H9 (cell line): ENCODE results near the gene SLC12A4. TPM values are rescaled to one million over a fixed set of nuclear protein-coding genes. Genes with fewer than 3 reads are reported as not detected.
A peak's percentile ranks its signal among the peaks of the same experiment; 100 is the strongest.

Experiments
- DNase-seq: peaks from one replicate; pipeline ENCODE4 v3.0.0-alpha.2; 2017
- H2AFZ ChIP-seq: one replicate; pipeline ENCODE4 v1.6.1; 2013; ENCODE audit warnings: mild to moderate bottlenecking, low read length, control low read depth, moderate library complexity
- H2AK5ac ChIP-seq: 2 replicates; pipeline ENCODE4 v1.6.1; 2013; ENCODE audit warnings: low read length, control low read depth, mixed read lengths; ENCODE audit not compliant: insufficient read length
- H2BK120ac ChIP-seq: one replicate; pipeline ENCODE4 v1.6.1; 2013; ENCODE audit warnings: low read depth, mild to moderate bottlenecking, low read length, control low read depth, inconsistent platforms; ENCODE audit not compliant: poor library complexity, severe bottlenecking
- H2BK12ac ChIP-seq: 2 replicates; pipeline ENCODE4 v1.6.1; 2013; ENCODE audit warnings: low read length, control low read depth, mixed read lengths, low read depth; ENCODE audit not compliant: insufficient read length
- H2BK15ac ChIP-seq: 2 replicates; pipeline ENCODE4 v1.6.1; 2013; ENCODE audit warnings: low read depth, low read length, control low read depth
- H2BK20ac ChIP-seq: one replicate; pipeline ENCODE4 v1.6.1; 2013; ENCODE audit warnings: low read depth, mild to moderate bottlenecking, low read length, control low read depth, inconsistent platforms; ENCODE audit not compliant: poor library complexity, severe bottlenecking
- H2BK5ac ChIP-seq: 2 replicates; pipeline ENCODE4 v1.6.1; 2013; ENCODE audit warnings: low read length, control low read depth, mixed read lengths; ENCODE audit not compliant: insufficient read length
- H3K14ac ChIP-seq: 2 replicates; pipeline ENCODE4 v1.6.1; 2013; ENCODE audit warnings: low read length, control low read depth; ENCODE audit not compliant: insufficient read depth
- H3K18ac ChIP-seq: 2 replicates; pipeline ENCODE4 v1.6.1; 2013; ENCODE audit warnings: low read depth, mild to moderate bottlenecking, mixed read lengths, low read length, control low read depth; ENCODE audit not compliant: insufficient read length
- H3K23ac ChIP-seq: 2 replicates; pipeline ENCODE4 v1.6.1; 2013; ENCODE audit warnings: low read length, control low read depth, mixed read lengths, low read depth; ENCODE audit not compliant: insufficient read length
- H3K23me2 ChIP-seq: 2 replicates; pipeline ENCODE4 v1.6.1; 2013; ENCODE audit warnings: low read depth, mild to moderate bottlenecking, mixed read lengths, low read length, control low read depth; ENCODE audit not compliant: insufficient read length, poor library complexity, severe bottlenecking
- H3K27ac ChIP-seq: 2 replicates; pipeline ENCODE4 v1.5.1; 2013; ENCODE audit warnings: low read length, control low read depth, mixed read lengths, low read depth; ENCODE audit not compliant: insufficient read length
- H3K27me3 ChIP-seq: 2 replicates; pipeline ENCODE4 v1.6.1; 2013; ENCODE audit warnings: low read length, control low read depth, inconsistent platforms; ENCODE audit not compliant: insufficient read depth
- H3K4ac ChIP-seq: 2 replicates; pipeline ENCODE4 v1.6.1; 2013; ENCODE audit warnings: low read depth, mild to moderate bottlenecking, control low read depth, inconsistent platforms, low read length, moderate library complexity
- H3K4me1 ChIP-seq: 2 replicates; pipeline ENCODE4 v1.6.1; 2013; ENCODE audit warnings: low read length, control low read depth, inconsistent platforms; ENCODE audit not compliant: insufficient read depth
- H3K4me2 ChIP-seq: 2 replicates; pipeline ENCODE4 v1.6.1; 2013; ENCODE audit warnings: low read length, control low read depth, mixed read lengths; ENCODE audit not compliant: insufficient read length, insufficient read depth
- H3K56ac ChIP-seq: 2 replicates; pipeline ENCODE4 v1.6.1; 2013; ENCODE audit warnings: low read depth, mild to moderate bottlenecking, mixed read lengths, low read length, control low read depth; ENCODE audit not compliant: insufficient read length
- H3K79me1 ChIP-seq: 2 replicates; pipeline ENCODE4 v1.6.1; 2013; ENCODE audit warnings: low read depth, mild to moderate bottlenecking, moderate library complexity, low read length, control low read depth, inconsistent platforms; ENCODE audit not compliant: insufficient read depth, poor library complexity, severe bottlenecking
- H3K79me2 ChIP-seq: 2 replicates; pipeline ENCODE4 v1.6.1; 2013; ENCODE audit warnings: low read length, control low read depth, inconsistent platforms; ENCODE audit not compliant: insufficient read depth
- H3K9ac ChIP-seq: 2 replicates; pipeline ENCODE4 v1.6.1; 2013; ENCODE audit warnings: low read length, control low read depth, mixed read lengths; ENCODE audit not compliant: insufficient read length; ENCODE audit errors: extremely low read depth
- H3K9me3 ChIP-seq: one replicate; pipeline ENCODE4 v1.6.1; 2013; ENCODE audit warnings: low read depth, low read length, inconsistent platforms; ENCODE audit not compliant: control insufficient read depth
- H3T11ph ChIP-seq: one replicate; pipeline ENCODE4 v1.6.1; 2013; ENCODE audit warnings: mild to moderate bottlenecking, low read length, control low read depth, inconsistent platforms
- H4K20me1 ChIP-seq: one replicate; pipeline ENCODE4 v1.6.1; 2013; ENCODE audit not compliant: control insufficient read depth, insufficient read length, insufficient read depth
- H4K5ac ChIP-seq: 2 replicates; pipeline ENCODE4 v1.6.1; 2013; ENCODE audit warnings: low read depth, mild to moderate bottlenecking, mixed read lengths, low read length, control low read depth; ENCODE audit not compliant: insufficient read length
- H4K8ac ChIP-seq: replicated peaks from 2 replicates; pipeline ENCODE4 v1.6.1; 2013; ENCODE audit warnings: low read length, control low read depth, mixed read lengths, low read depth; ENCODE audit not compliant: insufficient read length
- H4K91ac ChIP-seq: 2 replicates; pipeline ENCODE4 v1.6.1; 2013; ENCODE audit warnings: low read depth, mild to moderate bottlenecking, moderate library complexity, mixed read lengths, low read length, control low read depth; ENCODE audit not compliant: insufficient read length
- H3K27ac Mint-ChIP-seq, 3 experiments: 2 replicates in 2 of 3; 3 replicates in 1 of 3; pipeline ENCODE4 v1.8.0; 2020 to 2021; ENCODE audit warnings: mixed read lengths in 3 of 3, mild to moderate bottlenecking in 1 of 3, moderate library complexity in 1 of 3
- H3K27me3 Mint-ChIP-seq: 2 replicates; pipeline ENCODE4 v1.8.0; 2021; ENCODE audit warnings: low read depth, mild to moderate bottlenecking, moderate library complexity, mixed read lengths
- H3K36me3 Mint-ChIP-seq, 3 experiments: 2 replicates in 2 of 3; 3 replicates in 1 of 3; pipeline ENCODE4 v1.8.0; 2020 to 2021; ENCODE audit warnings: low read depth in 3 of 3, mixed read lengths in 3 of 3; ENCODE audit not compliant: insufficient read depth in 1 of 3
- H3K4me1 Mint-ChIP-seq, 2 experiments: 2 replicates each; pipeline ENCODE4 v1.8.0; 2020; ENCODE audit warnings: mixed read lengths in 2 of 2
- H3K4me3 Mint-ChIP-seq, 2 experiments: 2 replicates in 1 of 2; 3 replicates in 1 of 2; pipeline ENCODE4 v1.8.0; 2020 to 2021; ENCODE audit warnings: mild to moderate bottlenecking in 2 of 2, mixed read lengths in 2 of 2, moderate library complexity in 1 of 2
- H3K9me3 Mint-ChIP-seq, 2 experiments: 2 replicates in 1 of 2; 3 replicates in 1 of 2; pipeline ENCODE4 v1.8.0; 2020; ENCODE audit warnings: mild to moderate bottlenecking in 2 of 2, mixed read lengths in 2 of 2, moderate library complexity in 1 of 2
- CTCF ChIP-seq: fragments of 200-600 bp; sonication (generic); conservative IDR thresholded peaks from 3 replicates; pipeline ENCODE4 v1.8.0; 2021; ENCODE audit warnings: antibody characterized with exemption, mild to moderate bottlenecking
- WGBS: extraction: QIAGEN DNeasy Blood & Tissue Kit; methylation state at CpG from one replicate; pipeline ENCODE4 v1.1.7; 2013; ENCODE audit warnings: missing lambda C conversion rate, low lambda C conversion rate, mixed read lengths; ENCODE audit not compliant: insufficient read length; ENCODE audit errors: extremely low coverage; 5-methylcytosine and 5-hydroxymethylcytosine counted together
- total RNA-seq: library from RNA; stranded (reverse); gene quantifications from 2 replicates; pipeline ENCODE4 v1.2.1, GENCODE V29; 2021

The SLC12A4 gene
- total RNA-seq, 1 experiment from 2014 or later, result 46.7 TPM

GRCh38 chr16:67933805-67934204 is 34.6 kb downstream of the SLC12A4 start:
- Histone ChIP-seq H3T11ph (no peak overlapping the region), H3K4ac (no peak overlapping the region), H4K8ac (no peak overlapping the region), H3K18ac (no peak overlapping the region), H3K9me3 (no peaks in the 10 kb centered on the region), H3K23ac (no peak overlapping the region), H3K14ac (no peak overlapping the region), H3K23me2 (peaks cover 18% of the 10 kb centered on the region), H2BK20ac (no peak overlapping the region), H3K27me3 (no peaks in the 10 kb centered on the region), H2BK15ac (no peak overlapping the region), H3K79me1 (no peaks in the 10 kb centered on the region), H4K5ac (no peak overlapping the region), H4K20me1 (no peaks in the 10 kb centered on the region), H2AK5ac (no peak overlapping the region), H3K4me2 (peak overlapping the region; percentile 30), H3K56ac (no peak overlapping the region), H2AFZ (no peak overlapping the region), H2BK5ac (no peak overlapping the region), H3K27ac (no peak overlapping the region), H3K9ac (no peak overlapping the region), H2BK120ac (no peak overlapping the region), H3K79me2 (no peaks in the 10 kb centered on the region), H2BK12ac (no peak overlapping the region), H3K4me1 (peaks cover 3% of the 10 kb centered on the region; the same call in 1 of the 2 replicates), H4K91ac (no peak overlapping the region)
- Mint-ChIP-seq H3K4me1 (peaks cover 20 to 23% of the 10 kb centered on the region in 2 experiments), H3K27ac (no peak overlapping the region), H3K9me3 (peaks cover 0 to 2% of the 10 kb centered on the region in 2 experiments; a peak in 2 of 5 replicates), H3K27me3 (peaks cover 10% of the 10 kb centered on the region), H3K4me3 (peak overlapping the region; percentile 98 to 100; a peak in 4 of 5 replicates), H3K36me3 (peaks cover 10 to 40% (median 15%) of the 10 kb centered on the region in 3 experiments)
- no peak for DNase-seq
- WGBS, result no CpG with 5 or more reads among the region's 7 CpGs
- TF ChIP-seq CTCF, result no peak
